GM21619 (cell line): ENCODE measurements around the gene TPSAB1.

ENCODE experiments used
- ATAC-seq: cut with Tn5 transposase; IDR thresholded peaks from one replicate; pipeline ENCODE4 v1.9.1; 2021; ENCODE audit not compliant: unreplicated experiment

The TPSAB1 gene

GRCh38 chr16:1282324-1282973, 41.9 kb downstream of the TPSAB1 start:
- ATAC-seq, result no peak

- no peak for ATAC-seq
These were observed 42.8 kb downstream of the TPSAB1 start for GRCh38 chr16:1283296-1283695.

- ATAC-seq, result no peak
These were observed 43.6 kb downstream of the TPSAB1 start for GRCh38 chr16:1283996-1284616.

- ATAC-seq, result no peak
These were observed 45.4 kb downstream of the TPSAB1 start for GRCh38 chr16:1285669-1286512.

- no peak for ATAC-seq
These were observed 46.1 kb downstream of the TPSAB1 start for GRCh38 chr16:1286513-1287094.

GRCh38 chr16:1287982-1288670, 47.6 kb downstream of the TPSAB1 start:
- ATAC-seq, result no peak

GRCh38 chr16:1288813-1289476, 48.4 kb downstream of the TPSAB1 start:
- ATAC-seq, result no peak

- no peak for ATAC-seq
These were observed 49.0 kb downstream of the TPSAB1 start for GRCh38 chr16:1289477-1289866.

- ATAC-seq, result no peak
These were observed 49.6 kb downstream of the TPSAB1 start for GRCh38 chr16:1290063-1290501.

GRCh38 chr16:1290860-1291575, 50.5 kb downstream of the TPSAB1 start:
- ATAC-seq, result no peak

GRCh38 chr16:1291576-1291974, 51.1 kb downstream of the TPSAB1 start:
- ATAC-seq, result no peak
